AG10803 (cell line): Measurements from ENCODE around the gene ITIH3.
"Not testable (repeated sequence)": the region's sequence is repeated elsewhere in the genome, so short reads cannot be mapped to it uniquely, and the experiment has no call there.

Experiments
- DNase-seq: peaks from one replicate; pipeline ENCODE4 v3.0.0; 2010; ENCODE audit warnings: low read depth
- H3K4me3 ChIP-seq: 2 replicates; pipeline ENCODE4 v1.5.1; 2011; ENCODE audit warnings: mild to moderate bottlenecking, low read length, control low read depth
- TF ChIP-seq, protein P1 (sequence below): conservative IDR thresholded peaks from 2 replicates; pipeline ENCODE4 v1.5.1; 2011; ENCODE audit warnings: mild to moderate bottlenecking, low read length, control low read depth, inconsistent platforms

Gene ITIH3

GRCh38 chr3:52775877-52776276 is 18.7 kb upstream of the ITIH3 start:
- DNase-seq = no peak
- no peak overlapping the region for H3K4me3 ChIP-seq
- TF ChIP-seq, protein P1, sequence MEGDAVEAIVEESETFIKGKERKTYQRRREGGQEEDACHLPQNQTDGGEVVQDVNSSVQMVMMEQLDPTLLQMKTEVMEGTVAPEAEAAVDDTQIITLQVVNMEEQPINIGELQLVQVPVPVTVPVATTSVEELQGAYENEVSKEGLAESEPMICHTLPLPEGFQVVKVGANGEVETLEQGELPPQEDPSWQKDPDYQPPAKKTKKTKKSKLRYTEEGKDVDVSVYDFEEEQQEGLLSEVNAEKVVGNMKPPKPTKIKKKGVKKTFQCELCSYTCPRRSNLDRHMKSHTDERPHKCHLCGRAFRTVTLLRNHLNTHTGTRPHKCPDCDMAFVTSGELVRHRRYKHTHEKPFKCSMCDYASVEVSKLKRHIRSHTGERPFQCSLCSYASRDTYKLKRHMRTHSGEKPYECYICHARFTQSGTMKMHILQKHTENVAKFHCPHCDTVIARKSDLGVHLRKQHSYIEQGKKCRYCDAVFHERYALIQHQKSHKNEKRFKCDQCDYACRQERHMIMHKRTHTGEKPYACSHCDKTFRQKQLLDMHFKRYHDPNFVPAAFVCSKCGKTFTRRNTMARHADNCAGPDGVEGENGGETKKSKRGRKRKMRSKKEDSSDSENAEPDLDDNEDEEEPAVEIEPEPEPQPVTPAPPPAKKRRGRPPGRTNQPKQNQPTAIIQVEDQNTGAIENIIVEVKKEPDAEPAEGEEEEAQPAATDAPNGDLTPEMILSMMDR = no peak

- H3K4me3 ChIP-seq, DNase-seq: not testable (repeated sequence)
Observed at GRCh38 chr3:52776486-52776885, 18.1 kb upstream of the ITIH3 start.

DNA sequence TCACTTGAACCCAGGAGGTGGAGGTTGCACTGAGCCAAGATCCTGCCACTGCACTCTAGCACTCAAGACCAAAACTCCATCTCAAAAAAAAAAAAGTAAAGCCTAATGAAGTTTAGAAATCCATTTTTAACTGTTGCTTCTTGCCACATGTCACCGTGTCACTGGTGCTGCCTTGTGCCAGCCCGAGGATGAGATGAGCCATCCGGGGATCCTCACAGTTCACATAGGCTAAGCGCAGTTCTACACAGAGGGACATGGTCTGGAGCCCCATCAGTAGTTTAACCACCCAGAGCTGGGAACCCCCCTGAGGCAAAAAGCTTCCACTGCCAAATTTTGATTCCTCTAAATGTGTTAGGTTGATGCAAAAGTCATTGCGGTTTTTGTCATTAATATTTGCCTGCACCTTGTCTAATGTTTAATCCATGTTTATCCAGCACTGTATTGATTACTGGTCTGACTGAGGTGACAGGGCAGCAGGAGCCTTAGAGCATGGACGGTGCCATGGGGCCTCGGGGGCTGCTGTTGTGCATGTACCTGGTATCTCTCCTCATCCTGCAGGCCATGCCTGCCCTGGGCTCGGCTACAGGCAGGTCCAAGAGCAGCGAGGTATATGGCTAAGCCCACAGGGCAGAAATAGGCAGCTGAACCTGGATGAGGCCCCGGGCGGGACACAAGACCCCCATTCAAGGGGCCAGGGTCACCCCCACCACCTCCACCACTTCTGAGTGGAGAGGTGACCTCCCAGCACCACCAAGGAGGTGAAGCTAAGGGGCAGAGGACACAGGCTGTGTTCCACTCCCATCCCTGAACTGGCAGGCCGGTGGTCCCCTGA is 17.3 kb upstream of the ITIH3 start, which contains the start of gene ITIH1:
Gene ITIH1, plus strand, starts transcription at position 473 of the 832 bp plus-strand sequence. Its CDS starts 17 bp downstream, at position 490.
- H3K4me3 ChIP-seq = no peak within 1 kb of the TSS
- TF ChIP-seq, protein P1 = no peak
- DNase-seq = no peak

- TF ChIP-seq, protein P1 = no peak
- DNase-seq = no peak
- H3K4me3 ChIP-seq = no peak overlapping the region
Observed at GRCh38 chr3:52777959-52778805, 16.4 kb upstream of the ITIH3 start.

DNA sequence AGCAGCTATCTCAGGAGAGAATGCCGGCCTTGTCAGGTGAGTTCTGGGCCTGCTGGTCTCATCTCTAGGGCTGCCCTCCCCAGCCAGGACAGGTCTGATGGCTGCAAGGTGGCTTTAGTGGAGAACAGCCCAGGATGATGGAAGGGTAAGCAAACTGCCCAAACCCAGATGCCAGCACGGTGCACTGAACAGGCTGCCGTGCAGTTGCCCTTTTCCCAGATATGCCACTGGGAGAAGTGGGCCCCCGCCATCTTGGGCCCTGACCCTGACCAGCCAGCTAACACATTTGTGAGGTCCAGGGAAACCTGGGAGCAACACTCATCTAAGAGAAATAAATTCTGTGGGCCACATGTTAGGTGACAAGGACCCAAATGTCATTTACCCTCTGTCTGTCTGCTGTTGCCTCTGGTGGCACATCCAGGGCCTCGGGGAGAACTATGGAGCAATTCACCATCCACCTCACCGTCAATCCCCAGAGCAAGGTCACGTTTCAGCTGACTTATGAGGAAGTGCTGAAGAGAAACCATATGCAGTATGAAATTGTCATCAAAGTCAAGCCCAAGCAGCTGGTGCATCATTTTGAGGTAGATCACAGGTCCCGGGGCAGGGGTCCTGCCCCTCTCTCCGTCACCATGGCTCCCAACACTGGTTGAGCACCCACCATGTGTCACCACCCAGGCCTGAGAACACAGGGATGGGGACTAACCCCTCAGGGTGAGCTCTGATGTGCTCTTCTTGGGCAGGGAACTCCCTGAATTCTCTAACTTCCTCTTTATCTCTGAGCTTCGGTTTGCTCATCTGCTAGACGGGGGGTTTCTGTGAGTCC is 15.4 kb upstream of the ITIH3 start:
- no peak for DNase-seq
- TF ChIP-seq, protein P1 = no peak
- H3K4me3 ChIP-seq = no peak overlapping the region

- no peak for DNase-seq
- TF ChIP-seq, protein P1 = no peak
- H3K4me3 ChIP-seq = no peak overlapping the region
Observed at GRCh38 chr3:52779837-52780585, 14.6 kb upstream of the ITIH3 start.
